Gastrocnemius medialis (tissue), 4 donors: Measurements from ENCODE around the gene PARD3. TPM values are rescaled to one million over a fixed set of nuclear protein-coding genes. Genes with fewer than 3 reads are reported as not detected.
"Not testable (repeated sequence)": the region's sequence is repeated elsewhere in the genome, so short reads cannot be mapped to it uniquely, and the experiment has no call there.

ENCODE experiments used
- ATAC-seq, 2 donors: fragments of 150-250 bp; one replicate each; pipeline ENCODE4 v1.9.1; 2016
- DNase-seq, 2 donors: peaks; one replicate each; pipeline ENCODE4 v3.0.0-alpha.2; 2019
- H3K27ac ChIP-seq, 4 donors: fragments of 200-600 bp; sonication (generic); 1 replicate in 1 of 4; 2 replicates in 3 of 4; pipeline ENCODE4 v1.5.1; 2016 to 2018; ENCODE audit warnings: mild to moderate bottlenecking in 2 of 4, moderate library complexity in 1 of 4
- H3K27me3 ChIP-seq, 3 donors: fragments of 200-600 bp; sonication (generic) in 2 of 3; 1 replicate in 1 of 3; 2 replicates in 2 of 3; pipeline versions ENCODE4 v1.5.1 to v1.6.0; 2016 to 2019; ENCODE audit warnings: mild to moderate bottlenecking in 1 of 3, moderate library complexity in 1 of 3
- H3K36me3 ChIP-seq, 2 donors: fragments of 200-600 bp; sonication (generic) in 1 of 2; one replicate each; pipeline ENCODE4 v1.5.1; 2017 to 2018
- H3K4me1 ChIP-seq, 2 donors: fragments of 200-600 bp; sonication (generic) in 1 of 2; one replicate each; pipeline ENCODE4 v1.5.1; 2016 to 2017; ENCODE audit warnings: mild to moderate bottlenecking in 2 of 2
- H3K4me3 ChIP-seq, 4 donors: fragments of 200-600 bp; sonication (generic) in 3 of 4; 1 replicate in 1 of 4; 2 replicates in 3 of 4; pipeline ENCODE4 v1.5.1; 2016 to 2019; ENCODE audit warnings: mild to moderate bottlenecking in 2 of 4
- H3K9me3 ChIP-seq, 3 donors: fragments of 200-600 bp; sonication (generic) in 2 of 3; 1 replicate in 1 of 3; 2 replicates in 2 of 3; pipeline ENCODE4 v1.5.1; 2016 to 2019
- CTCF ChIP-seq, 5 experiments: fragments of 450-650 bp in 3 of 5; fragments of 200-600 bp in 2 of 5; sonication (generic) in 2 of 5; IDR thresholded peaks in 4 of 5; conservative IDR thresholded peaks in 1 of 5; 1 replicate in 4 of 5; 2 replicates in 1 of 5; pipeline ENCODE4 v1.5.1; 2016 to 2019; ENCODE audit warnings: antibody characterized with exemption in 5 of 5, mild to moderate bottlenecking in 3 of 5, moderate library complexity in 3 of 5
- POLR2A ChIP-seq, 2 donors: fragments of 450-650 bp; IDR thresholded peaks; one replicate each; pipeline ENCODE4 v1.6.1; 2017; ENCODE audit warnings: antibody characterized with exemption in 2 of 2, mild to moderate bottlenecking in 2 of 2, moderate library complexity in 2 of 2
- in situ Hi-C, 4 donors: fragments of 200-750 bp; cut with MboI; loops; one replicate each; pipeline versions ENCODE4 v1.15.0 to v1.8.0; 2017; ENCODE audit warnings: low sequenced_read_pairs in 4 of 4
- intact Hi-C: fragments of 100-400 bp; cut with DNase I; formaldehyde crosslinking; loops from one replicate; pipeline ENCODE4 v1.15.1; 2023; ENCODE audit warnings: low total_unique reads
- total RNA-seq, 4 donors: library from RNA; depleted of rRNA; stranded (reverse); fragments of >200 nt; gene quantifications; one replicate each; pipeline versions ENCODE4 v1.1.0 to v1.2.3, GENCODE V29; 2016

PARD3 gene
- total RNA-seq, 4 donors from 2014 or later: 64.6 to 75.8 (median 68.3) TPM

GRCh38 chr10:34743814-34744213, 71.3 kb downstream of the PARD3 start:
- H3K27ac ChIP-seq: peak overlapping the region; percentile 72 to 92 (median 74)
- peaks cover 31 to 63% of the 10 kb centered on the region in 2 donors for H3K4me1 ChIP-seq
- H3K4me3 ChIP-seq: peak overlapping the region in 1 of 4 donors; percentile 6
- no peaks in the 10 kb centered on the region for H3K36me3 ChIP-seq
- DNase-seq (peak; percentile 74 to 84), ATAC-seq (peak; percentile 77 to 87)
- in situ Hi-C loops: no loop called here
- TF ChIP-seq CTCF (IDR thresholded peaks at IDR 0.05 in 4 of 5, conservative IDR thresholded peaks at IDR 0.05 in 1 of 5): no peak
- intact Hi-C loops: loop anchor here (5.0 kb wide), 1 partner anchor 38 kb away; no protein-coding TSS in a partner anchor
- H3K9me3 ChIP-seq: no peaks in the 10 kb centered on the region
- no peaks in the 10 kb centered on the region for H3K27me3 ChIP-seq

GRCh38 chr10:34742456-34742855, 72.6 kb downstream of the PARD3 start:
- H3K27ac ChIP-seq: peak overlapping the region in 1 of 4 donors; percentile 92
- no peaks in the 10 kb centered on the region for H3K9me3 ChIP-seq
- no peaks in the 10 kb centered on the region for H3K27me3 ChIP-seq
- H3K4me3 ChIP-seq: no peak overlapping the region
- DNase-seq (no peak), ATAC-seq (no peak)
- H3K4me1 ChIP-seq: peaks cover 34 to 70% of the 10 kb centered on the region in 2 donors
- intact Hi-C loops: loop anchor here (5.0 kb wide), 1 partner anchor 40 kb away; no protein-coding TSS in a partner anchor
- in situ Hi-C loops: no loop called here
- TF ChIP-seq CTCF (IDR thresholded peaks at IDR 0.05 in 4 of 5, conservative IDR thresholded peaks at IDR 0.05 in 1 of 5) (no peak), POLR2A (IDR thresholded peaks at IDR 0.05) (no peak)
- H3K36me3 ChIP-seq: no peaks in the 10 kb centered on the region

GRCh38 chr10:34741087-34741486, 74.0 kb downstream of the PARD3 start:
- ATAC-seq: not testable (repeated sequence)

GRCh38 chr10:34740321-34740720, 74.8 kb downstream of the PARD3 start:
- DNase-seq: no peak
- Histone ChIP-seq H3K27ac (peak overlapping the region; percentile 71 to 88 (median 75)), H3K4me1 (peaks cover 43 to 69% of the 10 kb centered on the region in 2 donors), H3K27me3 (no peaks in the 10 kb centered on the region), H3K4me3 (peak overlapping the region; percentile 1 to 34 (median 22)), H3K36me3 (no peaks in the 10 kb centered on the region), H3K9me3 (no peaks in the 10 kb centered on the region)
- ATAC-seq: peak; percentile 15 to 16
- in situ Hi-C loops: no loop called here
- TF ChIP-seq CTCF (IDR thresholded peaks at IDR 0.05 in 4 of 5, conservative IDR thresholded peaks at IDR 0.05 in 1 of 5) (no peak), POLR2A (IDR thresholded peaks at IDR 0.05) (no peak)
- intact Hi-C loops: loop anchor here (1.0 to 5.0 kb wide), 2 partner anchors 42 to 73 kb away; no protein-coding TSS in a partner anchor

More at GRCh38 chr10:34741087-34741486, 74.0 kb downstream of the PARD3 start:
- in situ Hi-C loops, H3K9me3 ChIP-seq, H3K36me3 ChIP-seq, H3K27me3 ChIP-seq, DNase-seq, H3K4me3 ChIP-seq: not testable (repeated sequence)
- peaks cover 40 to 69% of the 10 kb centered on the region in 2 donors for H3K4me1 ChIP-seq
- peak overlapping the region in 1 of 4 donors; percentile 88 for H3K27ac ChIP-seq
- intact Hi-C loops: loop anchor here (5.0 kb wide), 1 partner anchor 41 kb away; no protein-coding TSS in a partner anchor

GRCh38 chr10:34739915-34740314, 75.2 kb downstream of the PARD3 start:
- intact Hi-C loops: loop anchor here (1.0 to 5.0 kb wide), 2 partner anchors 42 to 73 kb away; no protein-coding TSS in a partner anchor
- no peaks in the 10 kb centered on the region for H3K9me3 ChIP-seq
- peak; percentile 79 to 86 for DNase-seq
- H3K27ac ChIP-seq: peak overlapping the region; percentile 71 to 88 (median 75)
- peak in 1 of 2 donors; percentile 62 for TF ChIP-seq POLR2A (IDR thresholded peaks at IDR 0.05)
- no peak for TF ChIP-seq CTCF (IDR thresholded peaks at IDR 0.05 in 4 of 5, conservative IDR thresholded peaks at IDR 0.05 in 1 of 5)
- peak; percentile 87 to 95 for ATAC-seq
- in situ Hi-C loops: no loop called here
- H3K27me3 ChIP-seq: no peaks in the 10 kb centered on the region
- no peaks in the 10 kb centered on the region for H3K36me3 ChIP-seq
- H3K4me1 ChIP-seq: peaks cover 42 to 67% of the 10 kb centered on the region in 2 donors
- peak overlapping the region; percentile 1 to 34 (median 22) for H3K4me3 ChIP-seq
